ENCODE data around the gene SLC15A3. TPM values are rescaled to one million over a fixed set of nuclear protein-coding genes. Genes with fewer than 3 reads are reported as not detected.
A peak's percentile ranks its signal among the peaks of the same experiment; 100 is the strongest.
"Not testable (repeated sequence)": the region's sequence is repeated elsewhere in the genome, so short reads cannot be mapped to it uniquely, and the experiment has no call there.

Gene SLC15A3
- total and polyA plus RNA-seq, 7 experiments from 2014 or later, result 0.85 to 101 (median 10.2) TPM

- POLR2A ChIA-PET, result interaction anchor here (0.7 to 5.1 kb wide), 15 partner anchors 9 to 1753 kb away, joined by 3 to 64 read pairs (median 5); partner anchors contain the start of genes CPSF7, PRPF19 and SDHAF2
- peaks cover 0 to 14% (median 0%) of the 10 kb centered on the region in 5 donors for H3K27me3 Mint-ChIP-seq
- peak overlapping the region; percentile 91 to 99 (median 96) for H3K27ac Mint-ChIP-seq
- H3K9me3 Mint-ChIP-seq, result peaks cover 0 to 6% (median 0%) of the 10 kb centered on the region in 11 donors
- ATAC-seq (no peak), DNase-seq (no peak)
- peaks cover 38 to 74% (median 62%) of the 10 kb centered on the region in 7 donors for H3K4me1 Mint-ChIP-seq
- intact Hi-C loops (cut with micrococcal nuclease), result loop anchor here (1.0 to 10.0 kb wide), 6 partner anchors 71 to 522 kb away; partner anchors contain the start of genes CCDC86 (in 1 of the 2), CPSF7 (in 1 of the 2), CYB561A3 (in 1 of the 2) and SDHAF2 (in 1 of the 2)
- H3K36me3 Mint-ChIP-seq, result peaks cover 0 to 7% (median 3%) of the 10 kb centered on the region in 5 donors
- Histone ChIP-seq H3K9me3 (ENCODE audit: control insufficient read depth in 2 of 3, low read length in 3 of 3) (no peaks in the 10 kb centered on the region), H3K4me3 (ENCODE audit: low read length) (peak overlapping the region; percentile 94), H3K27me3 (ENCODE audit: control insufficient read depth in 2 of 2, insufficient read depth in 2 of 2, low read length in 2 of 2) (no peaks in the 10 kb centered on the region), H3K36me3 (ENCODE audit: control insufficient read depth in 2 of 3, insufficient read depth in 3 of 3, low read length in 3 of 3) (peaks cover 0 to 5% (median 0%) of the 10 kb centered on the region in 3 experiments), H3K27ac (ENCODE audit: low read depth, low read length) (peak overlapping the region; percentile 94), H3K4me1 (ENCODE audit: control insufficient read depth in 2 of 2, insufficient read depth in 2 of 2, low read length in 2 of 2) (peaks cover 43 to 45% of the 10 kb centered on the region in 2 donors)
- H3K4me3 Mint-ChIP-seq, result peak overlapping the region; percentile 91 to 99 (median 98)
- CTCF ChIA-PET, result interaction anchor here (0.5 to 3.6 kb wide), 7 partner anchors 10 to 158 kb away, joined by 3 to 15 read pairs (median 3); partner anchors contain the start of gene CD6
These were observed 39.0 kb downstream of the SLC15A3 start for GRCh38 chr11:60912851-60913528.

DNA sequence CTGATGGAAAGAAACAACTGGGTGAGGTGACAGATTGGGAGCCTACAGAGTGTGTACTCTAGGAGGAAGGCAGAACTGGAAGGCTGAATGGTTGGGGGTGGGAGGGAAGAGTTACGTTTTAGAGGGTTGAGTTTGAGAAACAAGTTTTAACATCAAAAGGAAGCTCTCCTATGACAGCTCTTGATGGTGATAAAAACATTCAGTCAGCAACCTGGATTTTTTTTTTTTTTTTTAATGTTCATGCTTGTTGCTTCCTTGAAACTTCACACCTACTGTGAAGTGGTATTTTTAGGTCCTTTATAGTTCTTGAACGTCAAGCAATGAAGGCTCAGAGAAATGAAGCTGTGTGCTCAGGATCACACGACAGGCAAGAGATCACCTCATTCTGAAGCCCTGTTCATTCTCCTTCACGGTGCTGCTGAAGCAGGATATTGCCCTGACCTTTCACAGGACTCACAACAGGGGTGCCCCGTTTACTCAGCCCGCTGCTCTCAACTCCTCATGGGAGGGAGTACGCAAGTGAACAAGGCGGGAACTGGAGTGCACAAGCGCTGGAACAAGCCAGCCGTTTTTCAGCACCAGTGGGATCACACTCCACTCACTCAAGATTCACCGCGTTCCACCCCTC, 39.6 kb downstream of the SLC15A3 start:
- ChIA-PET POLR2A (interaction anchor here (0.6 to 5.1 kb wide), 14 partner anchors 8 to 1764 kb away, joined by 3 to 64 read pairs (median 4); partner anchors contain the start of genes OSBP and PRPF19), CTCF (interaction anchor here (0.6 to 3.6 kb wide), 4 partner anchors 9 to 130 kb away, joined by 3 to 15 read pairs (median 5); partner anchors contain the start of gene CD6)
- Mint-ChIP-seq H3K9me3 (peaks cover 0 to 6% (median 0%) of the 10 kb centered on the region in 11 donors), H3K4me1 (peaks cover 41 to 79% (median 68%) of the 10 kb centered on the region in 7 donors), H3K36me3 (peaks cover 0 to 7% (median 3%) of the 10 kb centered on the region in 5 donors), H3K27ac (peak overlapping the region; percentile 89 to 99 (median 95)), H3K4me3 (peak overlapping the region; percentile 60 to 99 (median 92)), H3K27me3 (peaks cover 0 to 14% (median 0%) of the 10 kb centered on the region in 5 donors)
- peak; percentile 68 for ATAC-seq
- peak overlapping the region; percentile 94 for H3K4me3 ChIP-seq (ENCODE audit: low read length)
- H3K27me3 ChIP-seq (ENCODE audit: control insufficient read depth in 2 of 2, insufficient read depth in 2 of 2, low read length in 2 of 2), result no peaks in the 10 kb centered on the region
- H3K36me3 ChIP-seq (ENCODE audit: control insufficient read depth in 2 of 3, insufficient read depth in 3 of 3, low read length in 3 of 3), result peaks cover 0 to 5% (median 0%) of the 10 kb centered on the region in 3 experiments
- H3K4me1 ChIP-seq (ENCODE audit: control insufficient read depth in 2 of 2, insufficient read depth in 2 of 2, low read length in 2 of 2), result peaks cover 44 to 45% of the 10 kb centered on the region in 2 donors
- no peaks in the 10 kb centered on the region for H3K9me3 ChIP-seq (ENCODE audit: control insufficient read depth in 2 of 3, low read length in 3 of 3)
- H3K27ac ChIP-seq (ENCODE audit: low read depth, low read length), result peak overlapping the region; percentile 94
- peak in 7 of 9 donors; percentile 66 to 85 (median 80) for DNase-seq
- intact Hi-C loops (cut with micrococcal nuclease), result loop anchor here (5.0 to 10.0 kb wide), 4 partner anchors 75 to 522 kb away; partner anchors contain the start of genes CYB561A3 (in 1 of the 2), SDHAF2 (in 1 of the 2) and TMEM138 (in 1 of the 2)

GRCh38 chr11:60910711-60911380, 41.1 kb downstream of the SLC15A3 start:
- CTCF ChIA-PET, result interaction anchor here (3.6 kb wide), 1 partner anchor 11 kb away, joined by 15 read pairs; no protein-coding TSS in a partner anchor
- Mint-ChIP-seq H3K27me3 (peaks cover 0 to 14% (median 0%) of the 10 kb centered on the region in 5 donors), H3K27ac (peak overlapping the region in 7 of 9 donors; percentile 76 to 99 (median 95)), H3K4me1 (peaks cover 38 to 74% (median 66%) of the 10 kb centered on the region in 7 donors), H3K9me3 (peaks cover 0 to 6% (median 0%) of the 10 kb centered on the region in 11 donors), H3K4me3 (peak overlapping the region in 5 of 10 donors; percentile 6 to 91 (median 25)), H3K36me3 (peaks cover 0 to 3% (median 0%) of the 10 kb centered on the region in 5 donors)
- peak overlapping the region; percentile 71 for H3K27ac ChIP-seq (ENCODE audit: low read depth, low read length)
- peaks cover 0 to 5% (median 0%) of the 10 kb centered on the region in 3 experiments for H3K36me3 ChIP-seq (ENCODE audit: control insufficient read depth in 2 of 3, insufficient read depth in 3 of 3, low read length in 3 of 3)
- ATAC-seq (no peak), DNase-seq (no peak)
- H3K9me3 ChIP-seq (ENCODE audit: control insufficient read depth in 2 of 3, low read length in 3 of 3), result no peaks in the 10 kb centered on the region
- no peaks in the 10 kb centered on the region for H3K27me3 ChIP-seq (ENCODE audit: control insufficient read depth in 2 of 2, insufficient read depth in 2 of 2, low read length in 2 of 2)
- intact Hi-C loops (cut with micrococcal nuclease), result loop anchor here (5.0 to 10.0 kb wide), 4 partner anchors 76 to 524 kb away; partner anchors contain the start of genes CYB561A3 (in 1 of the 2), SDHAF2 (in 1 of the 2) and TMEM138 (in 1 of the 2)
- no peak overlapping the region for H3K4me3 ChIP-seq (ENCODE audit: low read length)
- peaks cover 39 to 43% of the 10 kb centered on the region in 2 donors for H3K4me1 ChIP-seq (ENCODE audit: control insufficient read depth in 2 of 2, insufficient read depth in 2 of 2, low read length in 2 of 2)
- POLR2A ChIA-PET, result no interaction called here

GRCh38 chr11:60910281-60910687, 41.7 kb downstream of the SLC15A3 start:
- Histone ChIP-seq H3K27ac (ENCODE audit: low read depth, low read length) (no peak overlapping the region), H3K4me3 (ENCODE audit: low read length) (no peak overlapping the region), H3K9me3 (ENCODE audit: control insufficient read depth in 2 of 3, low read length in 3 of 3) (no peaks in the 10 kb centered on the region), H3K27me3 (ENCODE audit: control insufficient read depth in 2 of 2, insufficient read depth in 2 of 2, low read length in 2 of 2) (no peaks in the 10 kb centered on the region), H3K4me1 (ENCODE audit: control insufficient read depth in 2 of 2, insufficient read depth in 2 of 2, low read length in 2 of 2) (peaks cover 40 to 42% of the 10 kb centered on the region in 2 donors), H3K36me3 (ENCODE audit: control insufficient read depth in 2 of 3, insufficient read depth in 3 of 3, low read length in 3 of 3) (peaks cover 0 to 5% (median 0%) of the 10 kb centered on the region in 3 experiments)
- H3K27me3 Mint-ChIP-seq, result peaks cover 0 to 14% (median 0%) of the 10 kb centered on the region in 5 donors
- H3K27ac Mint-ChIP-seq, result peak overlapping the region in 6 of 9 donors; percentile 76 to 99 (median 96)
- no peak for DNase-seq
- H3K4me3 Mint-ChIP-seq, result no peak overlapping the region
- H3K4me1 Mint-ChIP-seq, result peaks cover 36 to 73% (median 65%) of the 10 kb centered on the region in 7 donors
- H3K36me3 Mint-ChIP-seq, result peaks cover 0 to 2% (median 0%) of the 10 kb centered on the region in 5 donors
- no peak for ATAC-seq
- H3K9me3 Mint-ChIP-seq, result peaks cover 0 to 6% (median 0%) of the 10 kb centered on the region in 11 donors
- ChIA-PET CTCF (no interaction called here), POLR2A (no interaction called here)
- intact Hi-C loops (cut with micrococcal nuclease), result loop anchor here (5.0 to 10.0 kb wide), 4 partner anchors 77 to 525 kb away; partner anchors contain the start of genes CYB561A3 (in 1 of the 2), SDHAF2 (in 1 of the 2) and TMEM138 (in 1 of the 2)

GRCh38 chr11:60909680-60910280, 42.2 kb downstream of the SLC15A3 start:
- ATAC-seq; H3K9me3 Mint-ChIP-seq; H3K27me3 ChIP-seq (ENCODE audit: control insufficient read depth in 2 of 2, insufficient read depth in 2 of 2, low read length in 2 of 2); DNase-seq; POLR2A ChIA-PET; H3K36me3 ChIP-seq (ENCODE audit: control insufficient read depth in 2 of 3, insufficient read depth in 3 of 3, low read length in 3 of 3); H3K27ac ChIP-seq (ENCODE audit: low read depth, low read length); H3K36me3 Mint-ChIP-seq; CTCF ChIA-PET; H3K4me3 ChIP-seq (ENCODE audit: low read length); H3K9me3 ChIP-seq (ENCODE audit: control insufficient read depth in 2 of 3, low read length in 3 of 3); H3K4me3 Mint-ChIP-seq: not testable (repeated sequence)
- Mint-ChIP-seq H3K27me3 (peaks cover 0 to 14% (median 0%) of the 10 kb centered on the region in 5 donors), H3K4me1 (peaks cover 36 to 74% (median 68%) of the 10 kb centered on the region in 7 donors), H3K27ac (peak overlapping the region in 7 of 9 donors; percentile 12 to 99 (median 28))
- intact Hi-C loops (cut with micrococcal nuclease), result loop anchor here (5.0 to 10.0 kb wide), 6 partner anchors 78 to 1213 kb away; partner anchors contain the start of genes CYB561A3 (in 1 of the 2), DDB1 (in 1 of the 2), INCENP (in 1 of the 2) and SDHAF2 (in 1 of the 2)
- peaks cover 42 to 47% of the 10 kb centered on the region in 2 donors for H3K4me1 ChIP-seq (ENCODE audit: control insufficient read depth in 2 of 2, insufficient read depth in 2 of 2, low read length in 2 of 2)
